WTC11 (cell line): ENCODE results near the gene RPL18.

Experiments used
- ESRRA ChIP-seq: sonication (generic); formaldehyde crosslinking; IDR thresholded peaks from 2 replicates; pipeline ENCODE4 v1.8.1; 2022; ENCODE audit warnings: mild to moderate bottlenecking, missing genetic modification reagents, borderline replicate concordance
- NFE2L1 ChIP-seq: sonication (generic); formaldehyde crosslinking; IDR thresholded peaks from 2 replicates; pipeline ENCODE4 v1.8.1; 2023; ENCODE audit warnings: missing genetic modification reagents
- TF ChIP-seq, protein P1 (sequence below): sonication (generic); formaldehyde crosslinking; IDR thresholded peaks from 2 replicates; pipeline ENCODE4 v1.8.1; 2023; ENCODE audit warnings: mild to moderate bottlenecking, missing genetic modification reagents
- TF ChIP-seq, protein P2 (sequence below): fragments of 200-600 bp; IDR thresholded peaks from 2 replicates; pipeline ENCODE4 v1.8.0; 2022; ENCODE audit warnings: antibody characterized with exemption
- TF ChIP-seq, protein P3 (sequence below): sonication (generic); formaldehyde crosslinking; IDR thresholded peaks from 2 replicates; pipeline ENCODE4 v1.8.1; 2023; ENCODE audit warnings: mild to moderate bottlenecking, missing genetic modification reagents
- TF ChIP-seq, protein P4 (sequence below): sonication (generic); formaldehyde crosslinking; IDR thresholded peaks from 2 replicates; pipeline ENCODE4 v1.8.1; 2023; ENCODE audit warnings: mild to moderate bottlenecking, missing genetic modification reagents, borderline replicate concordance
- TF ChIP-seq, protein P5 (sequence below): sonication (generic); formaldehyde crosslinking; IDR thresholded peaks from 2 replicates; pipeline ENCODE4 v1.8.1; 2022; ENCODE audit warnings: low read depth, missing genetic modification reagents, borderline replicate concordance
- TF ChIP-seq, protein P6 (sequence below): sonication (generic); formaldehyde crosslinking; IDR thresholded peaks from 2 replicates; pipeline ENCODE4 v1.8.0; 2022; ENCODE audit warnings: mild to moderate bottlenecking, missing genetic modification reagents

DNA sequence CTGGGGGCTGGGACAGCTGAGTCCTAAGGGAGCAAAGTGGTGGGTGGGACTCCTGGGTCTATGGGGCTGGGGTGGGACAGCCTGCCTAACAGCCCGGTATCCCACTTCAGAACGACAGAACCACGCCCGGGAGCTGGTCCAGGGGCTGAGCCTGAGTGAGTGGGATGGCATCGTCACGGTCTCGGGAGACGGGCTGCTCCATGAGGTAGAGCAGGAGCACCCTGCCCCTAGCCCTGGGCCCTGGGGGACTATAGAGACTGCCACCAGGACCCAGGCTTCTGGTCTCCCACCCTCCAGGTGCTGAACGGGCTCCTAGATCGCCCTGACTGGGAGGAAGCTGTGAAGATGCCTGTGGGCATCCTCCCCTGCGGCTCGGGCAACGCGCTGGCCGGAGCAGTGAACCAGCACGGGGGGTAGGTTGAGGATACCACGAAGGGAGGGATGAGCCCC is 8.9 kb upstream of the RPL18 start:
- TF ChIP-seq ESRRA (CRISPR knock-in tag) (no peak), NFE2L1 (CRISPR knock-in tag) (no peak)
- TF ChIP-seq, protein P1, sequence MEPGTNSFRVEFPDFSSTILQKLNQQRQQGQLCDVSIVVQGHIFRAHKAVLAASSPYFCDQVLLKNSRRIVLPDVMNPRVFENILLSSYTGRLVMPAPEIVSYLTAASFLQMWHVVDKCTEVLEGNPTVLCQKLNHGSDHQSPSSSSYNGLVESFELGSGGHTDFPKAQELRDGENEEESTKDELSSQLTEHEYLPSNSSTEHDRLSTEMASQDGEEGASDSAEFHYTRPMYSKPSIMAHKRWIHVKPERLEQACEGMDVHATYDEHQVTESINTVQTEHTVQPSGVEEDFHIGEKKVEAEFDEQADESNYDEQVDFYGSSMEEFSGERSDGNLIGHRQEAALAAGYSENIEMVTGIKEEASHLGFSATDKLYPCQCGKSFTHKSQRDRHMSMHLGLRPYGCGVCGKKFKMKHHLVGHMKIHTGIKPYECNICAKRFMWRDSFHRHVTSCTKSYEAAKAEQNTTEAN (CRISPR knock-in tag) = no peak
- TF ChIP-seq, protein P2, sequence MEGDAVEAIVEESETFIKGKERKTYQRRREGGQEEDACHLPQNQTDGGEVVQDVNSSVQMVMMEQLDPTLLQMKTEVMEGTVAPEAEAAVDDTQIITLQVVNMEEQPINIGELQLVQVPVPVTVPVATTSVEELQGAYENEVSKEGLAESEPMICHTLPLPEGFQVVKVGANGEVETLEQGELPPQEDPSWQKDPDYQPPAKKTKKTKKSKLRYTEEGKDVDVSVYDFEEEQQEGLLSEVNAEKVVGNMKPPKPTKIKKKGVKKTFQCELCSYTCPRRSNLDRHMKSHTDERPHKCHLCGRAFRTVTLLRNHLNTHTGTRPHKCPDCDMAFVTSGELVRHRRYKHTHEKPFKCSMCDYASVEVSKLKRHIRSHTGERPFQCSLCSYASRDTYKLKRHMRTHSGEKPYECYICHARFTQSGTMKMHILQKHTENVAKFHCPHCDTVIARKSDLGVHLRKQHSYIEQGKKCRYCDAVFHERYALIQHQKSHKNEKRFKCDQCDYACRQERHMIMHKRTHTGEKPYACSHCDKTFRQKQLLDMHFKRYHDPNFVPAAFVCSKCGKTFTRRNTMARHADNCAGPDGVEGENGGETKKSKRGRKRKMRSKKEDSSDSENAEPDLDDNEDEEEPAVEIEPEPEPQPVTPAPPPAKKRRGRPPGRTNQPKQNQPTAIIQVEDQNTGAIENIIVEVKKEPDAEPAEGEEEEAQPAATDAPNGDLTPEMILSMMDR = no peak
- TF ChIP-seq, protein P3, sequence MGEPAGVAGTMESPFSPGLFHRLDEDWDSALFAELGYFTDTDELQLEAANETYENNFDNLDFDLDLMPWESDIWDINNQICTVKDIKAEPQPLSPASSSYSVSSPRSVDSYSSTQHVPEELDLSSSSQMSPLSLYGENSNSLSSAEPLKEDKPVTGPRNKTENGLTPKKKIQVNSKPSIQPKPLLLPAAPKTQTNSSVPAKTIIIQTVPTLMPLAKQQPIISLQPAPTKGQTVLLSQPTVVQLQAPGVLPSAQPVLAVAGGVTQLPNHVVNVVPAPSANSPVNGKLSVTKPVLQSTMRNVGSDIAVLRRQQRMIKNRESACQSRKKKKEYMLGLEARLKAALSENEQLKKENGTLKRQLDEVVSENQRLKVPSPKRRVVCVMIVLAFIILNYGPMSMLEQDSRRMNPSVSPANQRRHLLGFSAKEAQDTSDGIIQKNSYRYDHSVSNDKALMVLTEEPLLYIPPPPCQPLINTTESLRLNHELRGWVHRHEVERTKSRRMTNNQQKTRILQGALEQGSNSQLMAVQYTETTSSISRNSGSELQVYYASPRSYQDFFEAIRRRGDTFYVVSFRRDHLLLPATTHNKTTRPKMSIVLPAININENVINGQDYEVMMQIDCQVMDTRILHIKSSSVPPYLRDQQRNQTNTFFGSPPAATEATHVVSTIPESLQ (CRISPR knock-in tag) = no peak
- TF ChIP-seq, protein P4, sequence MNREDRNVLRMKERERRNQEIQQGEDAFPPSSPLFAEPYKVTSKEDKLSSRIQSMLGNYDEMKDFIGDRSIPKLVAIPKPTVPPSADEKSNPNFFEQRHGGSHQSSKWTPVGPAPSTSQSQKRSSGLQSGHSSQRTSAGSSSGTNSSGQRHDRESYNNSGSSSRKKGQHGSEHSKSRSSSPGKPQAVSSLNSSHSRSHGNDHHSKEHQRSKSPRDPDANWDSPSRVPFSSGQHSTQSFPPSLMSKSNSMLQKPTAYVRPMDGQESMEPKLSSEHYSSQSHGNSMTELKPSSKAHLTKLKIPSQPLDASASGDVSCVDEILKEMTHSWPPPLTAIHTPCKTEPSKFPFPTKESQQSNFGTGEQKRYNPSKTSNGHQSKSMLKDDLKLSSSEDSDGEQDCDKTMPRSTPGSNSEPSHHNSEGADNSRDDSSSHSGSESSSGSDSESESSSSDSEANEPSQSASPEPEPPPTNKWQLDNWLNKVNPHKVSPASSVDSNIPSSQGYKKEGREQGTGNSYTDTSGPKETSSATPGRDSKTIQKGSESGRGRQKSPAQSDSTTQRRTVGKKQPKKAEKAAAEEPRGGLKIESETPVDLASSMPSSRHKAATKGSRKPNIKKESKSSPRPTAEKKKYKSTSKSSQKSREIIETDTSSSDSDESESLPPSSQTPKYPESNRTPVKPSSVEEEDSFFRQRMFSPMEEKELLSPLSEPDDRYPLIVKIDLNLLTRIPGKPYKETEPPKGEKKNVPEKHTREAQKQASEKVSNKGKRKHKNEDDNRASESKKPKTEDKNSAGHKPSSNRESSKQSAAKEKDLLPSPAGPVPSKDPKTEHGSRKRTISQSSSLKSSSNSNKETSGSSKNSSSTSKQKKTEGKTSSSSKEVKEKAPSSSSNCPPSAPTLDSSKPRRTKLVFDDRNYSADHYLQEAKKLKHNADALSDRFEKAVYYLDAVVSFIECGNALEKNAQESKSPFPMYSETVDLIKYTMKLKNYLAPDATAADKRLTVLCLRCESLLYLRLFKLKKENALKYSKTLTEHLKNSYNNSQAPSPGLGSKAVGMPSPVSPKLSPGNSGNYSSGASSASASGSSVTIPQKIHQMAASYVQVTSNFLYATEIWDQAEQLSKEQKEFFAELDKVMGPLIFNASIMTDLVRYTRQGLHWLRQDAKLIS = no peak
- TF ChIP-seq, protein P5, sequence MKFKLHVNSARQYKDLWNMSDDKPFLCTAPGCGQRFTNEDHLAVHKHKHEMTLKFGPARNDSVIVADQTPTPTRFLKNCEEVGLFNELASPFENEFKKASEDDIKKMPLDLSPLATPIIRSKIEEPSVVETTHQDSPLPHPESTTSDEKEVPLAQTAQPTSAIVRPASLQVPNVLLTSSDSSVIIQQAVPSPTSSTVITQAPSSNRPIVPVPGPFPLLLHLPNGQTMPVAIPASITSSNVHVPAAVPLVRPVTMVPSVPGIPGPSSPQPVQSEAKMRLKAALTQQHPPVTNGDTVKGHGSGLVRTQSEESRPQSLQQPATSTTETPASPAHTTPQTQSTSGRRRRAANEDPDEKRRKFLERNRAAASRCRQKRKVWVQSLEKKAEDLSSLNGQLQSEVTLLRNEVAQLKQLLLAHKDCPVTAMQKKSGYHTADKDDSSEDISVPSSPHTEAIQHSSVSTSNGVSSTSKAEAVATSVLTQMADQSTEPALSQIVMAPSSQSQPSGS (CRISPR knock-in tag) = no peak
- TF ChIP-seq, protein P6, sequence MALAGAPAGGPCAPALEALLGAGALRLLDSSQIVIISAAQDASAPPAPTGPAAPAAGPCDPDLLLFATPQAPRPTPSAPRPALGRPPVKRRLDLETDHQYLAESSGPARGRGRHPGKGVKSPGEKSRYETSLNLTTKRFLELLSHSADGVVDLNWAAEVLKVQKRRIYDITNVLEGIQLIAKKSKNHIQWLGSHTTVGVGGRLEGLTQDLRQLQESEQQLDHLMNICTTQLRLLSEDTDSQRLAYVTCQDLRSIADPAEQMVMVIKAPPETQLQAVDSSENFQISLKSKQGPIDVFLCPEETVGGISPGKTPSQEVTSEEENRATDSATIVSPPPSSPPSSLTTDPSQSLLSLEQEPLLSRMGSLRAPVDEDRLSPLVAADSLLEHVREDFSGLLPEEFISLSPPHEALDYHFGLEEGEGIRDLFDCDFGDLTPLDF = no peak
